GM19372 (cell line): ENCODE data around the gene ALG5.

Experiments
- ATAC-seq: cut with Tn5 transposase; IDR thresholded peaks from one replicate; pipeline ENCODE4 v1.9.1; 2021; ENCODE audit warnings: mild to moderate bottlenecking, low read depth, moderate library complexity; ENCODE audit not compliant: unreplicated experiment

Gene ALG5

GRCh38 chr13:36981156-36981743 lies 17.9 kb downstream of the ALG5 start:
- ATAC-seq, result peak; percentile 67

GRCh38 chr13:36979361-36980050 lies 19.6 kb downstream of the ALG5 start:
- ATAC-seq, result no peak

- no peak for ATAC-seq
Measured at GRCh38 chr13:36975172-36975571, 24.0 kb downstream of the ALG5 start.

DNA sequence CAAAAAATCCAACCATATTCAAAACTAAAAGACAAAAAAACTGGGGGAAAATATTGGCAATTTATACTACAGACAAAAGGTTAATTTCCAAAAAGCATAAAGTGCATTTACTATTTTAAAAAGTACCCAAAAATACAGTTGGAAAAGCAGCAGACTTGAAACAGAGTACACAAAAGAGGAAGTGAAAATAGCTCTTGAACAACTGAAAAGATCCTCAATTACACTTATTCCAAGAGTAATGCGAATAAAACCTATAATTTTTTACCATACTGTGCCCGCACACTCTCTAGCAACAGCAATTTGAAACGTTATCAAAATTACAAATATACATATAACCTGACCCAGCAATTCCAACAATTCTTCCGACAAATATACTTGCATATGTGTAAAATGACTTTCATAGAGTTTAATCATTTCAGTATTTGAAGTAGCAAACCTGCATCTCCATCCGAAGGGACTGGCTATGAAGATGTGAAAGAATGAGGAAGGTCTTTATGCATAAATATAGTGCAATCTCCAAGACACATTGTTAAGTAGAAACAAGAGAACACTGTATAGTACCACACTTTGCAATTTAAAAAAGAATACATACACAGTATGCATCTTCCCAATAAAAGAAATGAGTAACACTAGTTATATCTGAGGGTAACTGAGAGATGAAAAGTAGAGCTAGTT lies 25.4 kb downstream of the ALG5 start:
- ATAC-seq, result peak; percentile 79

- ATAC-seq, result no peak
Measured at GRCh38 chr13:36973009-36973408, 26.1 kb downstream of the ALG5 start.

DNA sequence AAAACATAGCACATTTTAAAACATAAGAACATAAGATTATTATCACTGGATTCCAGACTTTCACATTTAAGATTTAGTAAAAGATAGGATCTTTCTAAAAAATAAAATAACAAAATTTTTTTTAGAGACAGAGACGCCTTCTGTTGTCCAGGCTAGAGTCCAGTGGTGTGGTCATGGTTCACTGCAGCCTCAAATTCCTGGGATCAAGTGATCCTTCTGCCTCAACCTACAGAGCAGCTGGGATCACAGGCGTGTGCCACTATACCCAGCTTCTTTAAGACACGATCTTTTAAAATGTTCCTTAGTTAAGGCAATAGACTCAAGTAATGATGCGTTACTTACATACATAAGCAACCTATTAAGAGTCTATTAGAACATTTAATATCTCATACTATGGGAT lies 32.7 kb downstream of the ALG5 start:
- ATAC-seq, result no peak

DNA sequence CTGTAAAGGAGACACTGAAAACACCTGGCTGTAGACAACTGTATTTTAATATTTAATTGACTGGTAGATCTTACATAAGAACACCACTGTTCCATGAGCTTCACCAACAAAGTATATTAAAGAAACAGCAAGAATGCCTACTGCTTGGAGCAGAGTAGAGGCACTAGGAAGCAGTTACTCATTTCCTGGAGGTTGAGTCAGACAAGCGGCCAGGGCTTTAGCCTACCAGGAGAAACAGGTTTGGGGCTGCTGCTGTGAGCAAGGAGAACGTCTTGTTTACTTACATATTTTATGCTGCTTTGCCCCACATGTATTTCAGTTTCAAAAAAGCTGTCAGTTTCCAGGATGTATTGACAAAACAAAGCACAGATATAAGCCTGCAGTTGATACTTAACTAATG lies 33.4 kb downstream of the ALG5 start:
- no peak for ATAC-seq

- ATAC-seq, result no peak
Measured at GRCh38 chr13:36959456-36960116, 39.6 kb downstream of the ALG5 start.

DNA sequence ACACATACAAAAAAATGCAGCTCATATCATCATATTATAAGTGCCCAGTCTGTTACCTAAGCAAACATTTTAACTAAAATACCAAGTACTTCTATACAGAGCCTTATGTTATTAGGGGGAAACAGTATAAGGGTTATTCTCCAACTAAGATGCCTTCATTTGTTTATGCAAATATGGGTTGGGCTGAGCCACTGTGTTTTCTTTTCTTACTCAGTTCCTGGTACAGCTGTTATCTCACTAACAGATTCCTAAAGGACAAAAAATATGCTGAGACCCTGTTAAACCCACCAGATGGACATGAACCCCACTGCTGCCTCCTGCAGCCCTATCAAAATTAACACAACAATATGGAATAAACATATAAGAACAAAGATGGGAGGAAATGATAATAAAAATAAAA lies 44.6 kb downstream of the ALG5 start:
- ATAC-seq, result no peak

DNA sequence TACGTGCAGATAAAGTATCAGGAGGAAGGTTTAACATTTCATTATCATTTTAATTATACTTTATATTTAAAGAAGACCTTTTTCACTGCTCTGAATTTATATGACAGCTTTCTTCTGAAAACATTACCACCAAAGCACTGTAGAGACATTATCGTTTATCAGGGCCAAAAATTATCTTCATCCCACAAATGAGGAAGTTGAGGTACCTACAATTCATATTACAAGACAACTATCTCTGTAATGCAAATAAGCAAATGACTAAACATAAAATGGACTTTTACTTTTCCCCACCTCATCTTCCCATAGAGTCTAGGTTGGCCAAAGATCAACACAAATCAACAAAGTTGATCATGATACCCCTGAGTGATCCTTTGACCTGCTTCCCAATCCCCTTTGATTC lies 48.2 kb downstream of the ALG5 start:
- ATAC-seq, result no peak

GRCh38 chr13:36950330-36950729 lies 48.8 kb downstream of the ALG5 start:
- no peak for ATAC-seq

- no peak for ATAC-seq
Measured at GRCh38 chr13:36945078-36945477, 54.1 kb downstream of the ALG5 start.

DNA sequence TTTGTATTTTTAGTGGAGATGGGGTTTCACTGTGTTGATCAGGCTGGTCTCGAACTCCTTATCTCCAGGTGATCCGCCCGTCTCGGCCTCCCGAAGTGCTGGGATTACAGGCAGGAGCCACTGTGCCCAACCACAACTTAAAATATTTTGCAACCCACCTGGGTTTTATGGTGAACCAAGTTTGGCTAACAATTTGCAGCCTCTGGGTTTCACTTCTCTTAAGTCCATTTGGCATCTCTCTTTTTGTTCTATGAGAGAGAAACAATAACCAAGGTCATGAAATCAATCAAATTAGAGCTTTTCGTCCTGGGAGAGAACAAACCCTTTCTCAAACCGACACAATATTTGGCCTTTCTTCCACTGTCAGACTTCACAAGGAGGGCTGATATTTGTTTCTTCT lies 73.5 kb downstream of the ALG5 start:
- no peak for ATAC-seq

- no peak for ATAC-seq
Measured at GRCh38 chr13:36924001-36924400, 75.1 kb downstream of the ALG5 start.

DNA sequence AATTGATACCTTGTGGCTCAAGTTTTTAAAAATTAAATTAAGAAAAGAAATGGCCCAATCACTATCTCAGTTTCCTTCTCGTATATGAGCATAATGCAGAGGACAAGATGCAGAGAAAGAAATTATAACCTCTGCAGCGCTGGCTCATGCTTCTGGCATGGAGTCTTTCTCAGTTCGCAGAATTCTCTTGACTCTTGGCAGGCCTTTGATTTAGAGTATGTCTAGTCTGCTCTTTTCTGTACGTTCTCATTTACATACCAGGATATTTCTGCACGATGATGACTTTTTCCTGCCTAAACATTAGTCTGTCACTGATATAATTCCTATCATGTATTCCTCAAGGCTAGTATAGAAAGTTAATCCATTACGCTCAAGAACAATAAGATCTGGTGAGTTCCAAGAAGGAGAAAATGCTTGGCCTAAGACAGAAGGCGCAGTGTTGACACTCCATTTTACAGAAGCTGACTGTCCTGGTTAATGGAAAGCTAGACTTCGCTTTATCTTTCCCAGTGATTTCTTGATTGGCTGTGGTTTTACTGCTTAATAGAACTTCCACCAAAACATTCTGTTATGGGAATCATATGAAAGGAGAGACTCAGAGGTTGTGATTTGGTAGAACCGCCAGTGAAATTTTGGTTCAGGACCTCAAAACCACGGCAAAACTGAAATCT lies 77.4 kb downstream of the ALG5 start:
- ATAC-seq, result no peak

GRCh38 chr13:36920616-36921185 lies 78.4 kb downstream of the ALG5 start:
- ATAC-seq, result no peak

- ATAC-seq, result peak; percentile 81
Measured at GRCh38 chr13:36919833-36920615, 79.1 kb downstream of the ALG5 start, which contains the start of gene SMAD9. TSS of gene SMAD9 (minus strand) at chr13:36920238. CDS start at chr13:36879689, 40,549 bp downstream.

DNA sequence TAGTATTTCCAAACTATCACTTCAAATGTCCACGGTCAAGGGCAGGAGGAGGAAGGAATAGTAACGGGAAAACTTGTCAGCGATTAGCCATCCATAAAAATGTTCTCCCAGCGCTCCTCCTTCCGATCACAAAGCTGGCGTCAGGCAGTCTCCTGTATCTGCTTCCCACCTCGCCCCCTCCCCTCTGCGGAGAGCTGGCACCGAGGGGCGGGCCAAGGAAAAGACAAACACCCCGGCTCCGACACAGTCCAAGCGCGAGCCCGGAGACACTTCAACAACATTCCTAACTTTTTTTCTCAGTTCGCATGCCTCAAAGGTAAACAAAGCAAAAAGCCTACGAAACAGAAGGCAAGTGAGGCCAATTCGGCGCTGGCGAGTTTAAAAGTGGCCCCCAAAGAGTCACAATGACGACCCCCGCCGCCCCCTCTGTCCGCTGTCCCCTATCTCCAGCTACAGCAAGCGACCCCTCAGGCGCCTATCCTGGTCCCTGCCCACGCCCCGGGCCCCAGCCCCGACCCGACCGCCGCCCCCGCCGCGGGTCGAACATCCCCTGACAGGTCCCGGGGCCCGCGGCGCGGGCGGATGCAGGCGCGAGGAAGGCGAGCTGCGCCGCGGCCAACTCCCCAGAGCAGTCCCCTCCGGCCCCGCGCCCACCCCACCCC lies 79.8 kb downstream of the ALG5 start:
- peak; percentile 27 for ATAC-seq
